ENCODE measurements around the gene ZNF414.

DNA sequence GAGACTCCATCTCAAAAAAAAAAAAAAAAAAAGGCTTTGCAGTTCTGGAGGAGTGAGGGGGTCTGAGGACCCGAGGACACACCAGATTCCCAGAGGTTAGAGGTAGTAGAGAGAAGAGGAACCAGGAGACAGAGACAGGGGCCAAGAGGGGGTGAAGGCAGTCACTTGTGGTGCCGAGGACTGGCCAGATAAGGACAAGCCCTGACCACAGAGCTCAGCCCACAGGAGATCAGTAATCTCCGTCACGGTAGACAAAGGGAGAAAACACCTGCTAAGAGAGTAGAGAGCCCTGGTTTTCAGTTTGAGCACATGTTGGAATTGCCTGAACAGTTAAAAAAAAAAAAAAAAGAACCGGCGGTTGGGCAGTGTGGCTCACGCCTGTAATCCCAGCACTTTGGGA lies 9.8 kb downstream of the ZNF414 start:
- TF ChIP-seq, protein P1, sequence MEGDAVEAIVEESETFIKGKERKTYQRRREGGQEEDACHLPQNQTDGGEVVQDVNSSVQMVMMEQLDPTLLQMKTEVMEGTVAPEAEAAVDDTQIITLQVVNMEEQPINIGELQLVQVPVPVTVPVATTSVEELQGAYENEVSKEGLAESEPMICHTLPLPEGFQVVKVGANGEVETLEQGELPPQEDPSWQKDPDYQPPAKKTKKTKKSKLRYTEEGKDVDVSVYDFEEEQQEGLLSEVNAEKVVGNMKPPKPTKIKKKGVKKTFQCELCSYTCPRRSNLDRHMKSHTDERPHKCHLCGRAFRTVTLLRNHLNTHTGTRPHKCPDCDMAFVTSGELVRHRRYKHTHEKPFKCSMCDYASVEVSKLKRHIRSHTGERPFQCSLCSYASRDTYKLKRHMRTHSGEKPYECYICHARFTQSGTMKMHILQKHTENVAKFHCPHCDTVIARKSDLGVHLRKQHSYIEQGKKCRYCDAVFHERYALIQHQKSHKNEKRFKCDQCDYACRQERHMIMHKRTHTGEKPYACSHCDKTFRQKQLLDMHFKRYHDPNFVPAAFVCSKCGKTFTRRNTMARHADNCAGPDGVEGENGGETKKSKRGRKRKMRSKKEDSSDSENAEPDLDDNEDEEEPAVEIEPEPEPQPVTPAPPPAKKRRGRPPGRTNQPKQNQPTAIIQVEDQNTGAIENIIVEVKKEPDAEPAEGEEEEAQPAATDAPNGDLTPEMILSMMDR (conservative IDR thresholded peaks at IDR 0.05) = no peak
- no peak for TF ChIP-seq EZH2 (IDR thresholded peaks at IDR 0.05; ENCODE audit: low read depth)
